Measurements from ENCODE around the gene MARCHF3.
"Not testable (repeated sequence)": the region's sequence is repeated elsewhere in the genome, so short reads cannot be mapped to it uniquely, and the experiment has no call there.

Gene MARCHF3

GRCh38 chr5:126866851-126867636, 163.3 kb downstream of the MARCHF3 start:
- no peak for DNase-seq

- no peak for DNase-seq
These were observed 165.1 kb downstream of the MARCHF3 start for GRCh38 chr5:126865299-126865698.

- DNase-seq = no peak
These were observed 166.2 kb downstream of the MARCHF3 start for GRCh38 chr5:126864042-126864688.

- no peak for DNase-seq
These were observed 167.0 kb downstream of the MARCHF3 start for GRCh38 chr5:126863402-126863801.

GRCh38 chr5:126858441-126858840, 171.9 kb downstream of the MARCHF3 start:
- no peak for DNase-seq

- DNase-seq = no peak
These were observed 172.6 kb downstream of the MARCHF3 start for GRCh38 chr5:126857472-126858410.

DNA sequence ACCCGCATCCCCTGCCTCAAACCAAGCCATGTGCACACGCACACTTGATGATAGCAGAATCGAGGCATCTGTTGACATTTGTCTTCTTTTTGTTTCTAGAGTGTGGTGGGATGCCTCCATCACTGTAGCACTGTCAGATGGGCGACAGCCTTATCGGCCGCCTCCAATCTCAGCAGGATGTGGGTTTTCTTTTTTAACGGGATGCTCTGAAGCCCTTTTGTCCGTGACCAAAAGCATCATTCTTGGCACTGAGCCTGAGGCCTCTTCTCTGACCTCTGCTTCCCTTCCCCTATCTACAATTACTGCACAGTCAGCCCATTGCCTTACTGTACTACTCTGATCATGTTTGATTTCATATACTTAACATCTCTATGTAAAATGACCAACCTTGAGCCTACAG, 175.1 kb downstream of the MARCHF3 start:
- DNase-seq = no peak

- DNase-seq = no peak
These were observed 175.7 kb downstream of the MARCHF3 start for GRCh38 chr5:126854526-126855110.

DNA sequence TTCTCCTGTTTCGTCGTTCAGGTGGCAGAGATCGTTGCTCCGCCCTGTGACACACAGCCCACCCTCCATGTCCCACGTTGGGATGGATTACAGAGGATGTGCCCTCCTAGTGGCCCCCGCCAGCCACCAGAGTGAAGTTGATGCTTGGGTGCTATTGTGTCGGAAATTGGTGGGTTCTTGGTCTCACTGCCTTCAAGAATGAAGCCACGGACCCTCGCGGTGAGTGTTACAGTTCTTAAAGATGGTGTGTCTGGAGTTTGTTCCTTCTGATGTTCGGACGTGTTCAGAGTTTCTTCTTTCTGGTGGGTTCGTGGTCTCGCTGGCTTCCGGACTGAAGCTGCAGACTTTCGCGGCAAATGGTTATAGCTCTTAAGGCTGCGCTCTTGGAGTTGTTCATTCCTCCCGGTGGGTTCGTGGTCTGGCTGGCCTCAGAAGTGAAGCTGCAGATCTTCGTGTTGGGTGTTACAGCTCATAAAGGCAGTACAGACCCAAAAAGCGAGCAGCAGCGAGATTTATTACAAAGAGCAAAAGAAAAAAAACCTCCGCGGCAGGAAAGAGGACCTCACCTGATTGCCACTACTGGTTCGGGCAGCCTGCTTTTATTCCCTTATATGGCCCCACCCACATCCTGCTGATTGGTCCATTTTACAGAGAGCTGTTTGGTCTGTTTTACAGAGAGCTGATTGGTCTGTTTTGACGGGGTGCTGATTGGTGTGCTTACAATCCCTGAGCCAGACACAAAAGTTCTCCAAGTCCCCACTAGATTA, 176.6 kb downstream of the MARCHF3 start:
- not testable (repeated sequence) for DNase-seq

DNA sequence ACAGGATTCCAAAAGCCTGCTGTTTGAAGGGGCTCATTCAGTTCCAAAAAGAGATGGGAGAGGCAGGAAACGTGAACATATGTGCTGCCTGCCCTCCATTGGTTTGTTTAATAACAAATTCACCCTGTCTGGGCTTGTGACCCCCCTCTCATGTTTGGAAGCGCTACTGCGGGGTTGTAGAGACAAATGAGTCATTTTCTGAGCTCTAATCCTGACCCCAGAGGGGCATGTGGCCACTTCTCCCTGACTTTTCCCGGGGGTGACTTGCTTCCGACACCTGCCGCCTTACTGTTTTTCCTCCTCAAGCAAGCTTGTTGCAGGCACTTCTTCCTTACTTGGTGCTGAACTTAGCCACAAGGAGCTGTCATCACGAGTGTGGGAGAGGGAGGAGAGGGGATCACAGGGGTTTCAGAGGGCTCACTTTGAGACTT, 177.5 kb downstream of the MARCHF3 start:
- DNase-seq = no peak

- no peak for DNase-seq
These were observed 178.2 kb downstream of the MARCHF3 start for GRCh38 chr5:126852091-126852571.

DNA sequence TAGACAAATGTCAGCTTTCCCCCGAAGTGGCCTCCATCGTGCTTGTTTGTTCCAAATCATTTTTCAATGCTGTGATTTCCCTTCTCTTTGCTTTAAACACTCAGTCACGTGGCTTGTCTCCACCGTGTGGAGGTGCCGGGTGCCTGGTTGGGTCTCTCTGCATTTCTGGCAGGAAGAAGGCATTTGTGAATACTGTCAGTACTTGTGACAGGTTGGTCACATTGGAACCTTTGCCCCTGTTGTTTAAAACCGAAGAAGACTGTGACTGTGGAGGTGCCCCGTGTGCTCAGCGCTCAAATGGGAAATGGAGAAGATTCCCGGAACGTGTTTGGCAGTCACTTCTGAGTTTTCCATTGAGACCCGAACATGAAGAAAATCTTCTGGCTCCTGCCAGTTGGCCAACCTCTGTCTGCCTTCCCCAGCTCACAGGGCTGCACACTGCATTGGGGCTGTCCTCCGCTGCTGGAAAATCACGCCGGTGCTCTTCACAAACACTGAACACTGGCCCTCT, 178.8 kb downstream of the MARCHF3 start:
- no peak for DNase-seq

DNA sequence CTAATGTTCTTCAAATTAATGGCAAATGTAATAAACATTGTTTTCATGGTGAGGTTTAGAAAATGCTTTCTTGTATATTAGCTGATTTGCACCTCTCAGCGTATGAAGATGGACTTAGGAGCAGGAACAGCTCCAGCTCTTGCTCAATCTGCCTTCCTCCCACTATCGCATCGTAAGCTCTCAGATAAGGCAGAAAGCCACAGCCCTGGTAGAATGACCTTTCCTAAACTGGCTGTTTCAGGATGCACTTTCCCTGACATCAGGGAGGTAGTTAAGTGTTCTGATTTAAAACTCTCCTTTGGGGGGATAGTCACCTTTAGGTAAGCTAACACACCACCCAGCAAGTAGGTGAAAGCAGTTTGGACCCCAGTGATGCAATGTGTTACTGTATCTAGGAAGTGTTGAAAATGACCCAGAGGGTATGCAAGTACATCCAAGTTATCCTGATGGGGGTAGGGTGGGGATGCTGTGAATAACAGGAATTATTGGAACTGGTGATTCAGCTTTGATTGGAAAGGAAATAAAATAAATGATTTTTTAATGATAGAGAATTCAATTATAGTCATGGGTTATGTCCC, 181.2 kb downstream of the MARCHF3 start:
- no peak for DNase-seq

- no peak for DNase-seq
These were observed 182.1 kb downstream of the MARCHF3 start for GRCh38 chr5:126848253-126848652.

GRCh38 chr5:126847826-126848251, 182.5 kb downstream of the MARCHF3 start:
- no peak for DNase-seq

GRCh38 chr5:126847456-126847820, 182.9 kb downstream of the MARCHF3 start:
- no peak for DNase-seq

- no peak for DNase-seq
These were observed 183.5 kb downstream of the MARCHF3 start for GRCh38 chr5:126846744-126847455.

DNA sequence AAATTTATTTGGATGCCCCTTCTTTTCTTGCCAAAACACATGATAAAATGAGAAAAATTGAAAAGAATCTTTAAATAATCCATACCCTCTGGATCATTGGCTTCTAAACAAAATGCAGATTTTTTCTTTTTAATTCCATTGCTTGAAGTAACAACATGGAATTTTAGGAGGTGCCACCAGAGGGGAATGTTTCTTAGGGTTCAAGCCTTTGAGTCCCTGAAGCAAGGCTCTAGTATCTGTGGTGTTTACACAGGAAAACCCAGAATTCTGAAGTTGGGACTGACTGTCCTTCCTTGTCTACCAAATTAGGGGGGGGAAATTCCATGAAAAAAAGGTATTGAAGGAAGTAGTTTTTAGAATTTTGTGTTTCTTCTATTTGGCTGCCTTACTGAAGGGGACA, 184.0 kb downstream of the MARCHF3 start:
- DNase-seq = no peak

- DNase-seq = peak; percentile 40
These were observed 184.8 kb downstream of the MARCHF3 start for GRCh38 chr5:126845470-126846070.

DNA sequence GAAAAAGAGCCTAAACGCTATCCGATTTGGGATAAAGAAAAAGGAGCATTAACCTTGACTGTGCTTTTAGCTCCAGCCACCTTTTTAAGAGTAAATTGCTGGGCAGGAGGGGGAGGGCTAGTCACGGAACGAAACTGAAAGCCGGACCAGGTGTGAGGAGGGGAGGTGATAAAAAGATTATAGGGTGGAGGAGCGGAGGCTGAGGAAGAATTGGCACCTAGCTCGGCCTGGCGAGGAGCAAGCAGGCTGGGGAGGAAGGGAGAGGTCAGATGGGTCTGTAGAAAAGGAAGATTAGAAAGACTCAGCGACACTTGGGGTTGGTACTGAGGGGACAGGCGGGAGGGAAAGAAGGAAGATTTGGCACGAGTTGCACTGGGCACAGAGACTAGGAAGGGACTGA, 187.0 kb downstream of the MARCHF3 start:
- not testable (repeated sequence) for DNase-seq
